MM.1S (cell line): ENCODE results near the gene RRP1.

Experiments used
- CTCF ChIP-seq: fragments of 300-600 bp; sonication (generic); IDR thresholded peaks from 2 replicates; pipeline ENCODE4 v1.5.1; 2016; ENCODE audit warnings: antibody characterized with exemption, low read length, mixed read lengths
- EZH2phosphoT487 ChIP-seq: fragments of 300-600 bp; sonication (generic); IDR thresholded peaks from 2 replicates; pipeline ENCODE4 v1.6.1; 2018; ENCODE audit warnings: antibody characterized with exemption, low read length

GRCh38 chr21:43771199-43771675 lies 18.1 kb upstream of the RRP1 start:
- TF ChIP-seq CTCF (no peak), EZH2phosphoT487 (no peak)
